Amniotic epithelial cell (primary cell): ENCODE results near the gene SCGB2B2.
"Not testable (repeated sequence)": the region's sequence is repeated elsewhere in the genome, so short reads cannot be mapped to it uniquely, and the experiment has no call there.

Experiments used
- DNase-seq: peaks from one replicate; pipeline ENCODE4 v3.0.0-alpha.2; 2010; ENCODE audit warnings: low read depth

SCGB2B2 gene

DNA sequence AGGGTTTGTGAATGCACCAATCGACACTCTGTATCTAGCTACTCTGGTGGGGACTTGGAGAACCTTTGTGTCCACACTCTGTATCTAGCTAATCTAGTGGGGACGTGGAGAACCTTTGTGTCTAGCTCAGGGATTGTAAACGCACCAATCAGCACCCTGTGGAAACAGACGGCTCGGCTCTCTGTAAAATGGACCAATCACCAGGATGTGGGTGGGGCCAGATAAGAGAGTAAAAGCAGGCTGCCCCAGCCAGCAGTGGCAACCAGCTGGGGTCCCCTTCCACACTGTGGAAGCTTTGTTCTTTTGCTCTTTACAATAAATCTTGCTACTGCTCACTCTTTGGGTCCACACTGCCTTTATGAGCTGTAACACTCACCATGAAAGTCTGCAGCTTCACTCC lies 8.3 kb downstream of the SCGB2B2 start:
- DNase-seq: not testable (repeated sequence)

DNA sequence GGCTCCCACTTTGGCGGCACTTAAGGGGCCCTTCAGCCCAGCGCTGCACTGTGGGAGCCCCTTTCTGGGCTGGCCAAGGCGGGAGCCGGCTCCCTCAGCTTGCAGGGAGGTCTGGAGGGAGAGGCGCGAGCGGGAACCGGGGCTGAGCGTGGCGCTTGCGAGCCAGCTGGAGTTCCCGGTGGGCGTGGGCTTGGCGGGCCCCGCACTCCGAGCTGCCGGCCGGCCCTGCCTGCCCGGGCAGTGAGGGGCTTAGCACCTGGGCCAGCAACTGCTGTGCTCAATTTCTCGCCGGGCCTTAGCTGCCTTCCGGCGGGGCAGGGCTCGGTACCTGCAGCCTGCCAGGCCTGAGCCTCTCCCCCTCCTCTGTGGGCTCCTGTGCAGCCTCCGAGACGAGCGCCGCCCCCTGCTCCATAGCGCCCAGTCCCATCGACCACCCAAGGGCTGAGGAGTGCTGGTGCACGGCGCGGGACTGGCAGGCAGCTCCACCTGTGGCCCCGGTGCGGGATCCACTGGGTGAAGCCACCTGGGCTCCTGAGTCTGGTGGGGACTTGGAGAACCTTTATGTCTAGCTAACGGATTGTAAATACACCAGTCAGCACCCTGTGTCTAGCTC lies 8.8 kb downstream of the SCGB2B2 start:
- not testable (repeated sequence) for DNase-seq

DNA sequence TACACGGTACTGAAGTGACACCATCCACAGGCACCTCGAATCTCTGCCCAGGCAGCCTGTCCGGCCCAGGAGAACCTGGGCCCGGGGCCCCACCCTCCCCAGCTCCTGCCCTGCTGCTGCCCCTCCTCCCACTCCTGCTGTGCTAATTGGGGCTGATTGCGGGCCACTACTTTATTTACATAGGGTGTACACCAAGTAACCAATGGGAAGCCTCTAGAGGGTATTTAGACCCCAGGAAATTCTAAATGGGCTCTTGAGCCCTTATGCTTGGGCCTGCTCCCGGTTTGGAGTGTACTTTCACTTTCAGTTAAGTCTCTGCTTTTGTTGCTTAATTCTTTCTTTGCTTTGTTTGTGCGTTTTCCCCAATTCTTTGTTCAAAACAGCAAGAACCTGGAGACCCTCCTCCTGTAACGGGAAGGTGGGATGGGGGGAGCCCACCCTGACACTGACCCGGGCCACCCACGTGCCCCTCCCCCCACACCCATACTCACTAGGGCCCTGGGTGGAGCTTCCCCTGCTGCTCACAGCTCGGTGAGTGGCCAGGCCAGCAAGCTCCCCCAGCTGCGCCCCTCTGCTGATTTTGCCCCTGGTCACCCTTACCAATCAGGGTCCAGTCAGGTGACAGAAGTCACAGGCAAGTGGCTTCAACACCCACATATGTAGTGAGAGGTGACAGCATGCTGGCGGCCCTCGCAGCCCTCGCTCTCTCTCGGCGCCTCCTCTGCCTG lies 9.4 kb downstream of the SCGB2B2 start:
- peak; percentile 16 for DNase-seq

DNA sequence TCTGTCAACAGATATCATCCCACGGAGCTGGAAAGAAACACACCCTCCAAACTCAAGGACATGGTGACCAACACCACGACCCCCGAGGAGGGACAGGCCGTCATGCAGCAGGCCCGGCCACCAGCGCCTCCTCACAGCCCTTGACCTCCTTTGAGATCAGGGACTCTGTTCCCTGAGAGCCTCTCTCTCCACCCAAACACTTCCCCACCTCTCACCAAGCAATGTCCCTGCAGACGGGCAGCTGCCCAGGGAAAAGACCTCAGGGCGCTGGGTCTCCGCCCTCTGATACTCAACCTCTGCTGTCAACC lies 10.0 kb downstream of the SCGB2B2 start:
- no peak for DNase-seq

DNA sequence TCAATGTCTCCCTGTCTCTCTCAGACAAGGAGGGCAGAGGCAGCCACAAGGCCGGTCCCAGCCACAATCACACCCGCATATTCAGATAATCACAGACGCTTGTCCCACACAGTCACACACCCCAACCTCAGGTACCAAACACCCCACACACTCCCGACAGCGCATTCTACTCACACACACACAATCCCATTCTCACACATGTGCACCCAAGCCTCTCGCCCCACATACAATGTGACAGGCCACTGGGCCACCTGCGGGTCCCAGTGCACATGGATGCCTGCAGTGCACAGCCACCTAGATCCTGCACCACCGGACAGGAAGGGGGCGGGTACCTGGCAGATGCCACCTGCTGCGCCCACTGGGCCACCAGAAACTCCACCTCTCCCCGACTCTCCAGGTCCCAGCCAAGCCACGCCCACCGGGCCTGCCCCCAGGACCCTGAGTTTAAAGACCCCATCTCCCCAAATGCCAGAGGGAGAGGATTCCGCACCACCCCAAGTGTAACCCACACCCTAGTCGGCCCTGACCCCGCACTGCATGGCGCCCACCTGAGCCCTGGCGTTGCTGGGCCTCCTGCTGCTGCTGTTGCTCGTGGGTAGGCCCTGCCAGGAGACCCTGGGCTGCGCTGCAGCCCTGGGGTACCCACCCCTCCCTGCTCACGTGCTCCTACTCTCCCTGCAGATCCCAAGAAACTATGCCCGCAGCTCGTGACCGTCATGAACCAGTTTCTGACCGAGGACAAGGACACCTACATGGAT lies 10.6 kb downstream of the SCGB2B2 start:
- no peak for DNase-seq

DNA sequence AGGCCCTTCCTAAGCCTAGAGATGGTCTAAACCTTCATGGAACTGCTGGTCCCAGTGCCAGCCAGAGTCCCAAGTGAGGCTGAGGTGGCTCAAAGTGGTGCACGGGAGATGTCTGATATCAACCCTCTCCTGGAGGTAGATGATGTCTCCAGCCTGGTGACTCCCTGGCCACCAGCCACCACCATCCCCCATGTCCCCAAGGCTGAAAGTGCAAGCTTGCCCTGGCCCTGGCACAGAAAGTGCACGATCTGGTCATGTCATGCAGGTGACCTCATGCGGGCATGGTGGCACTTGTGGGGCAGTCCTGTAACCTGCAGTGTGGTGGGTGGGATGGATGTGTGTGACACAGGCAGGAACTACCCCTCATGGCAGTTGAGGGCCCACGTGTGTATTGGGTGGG lies 11.7 kb downstream of the SCGB2B2 start:
- not testable (repeated sequence) for DNase-seq

DNA sequence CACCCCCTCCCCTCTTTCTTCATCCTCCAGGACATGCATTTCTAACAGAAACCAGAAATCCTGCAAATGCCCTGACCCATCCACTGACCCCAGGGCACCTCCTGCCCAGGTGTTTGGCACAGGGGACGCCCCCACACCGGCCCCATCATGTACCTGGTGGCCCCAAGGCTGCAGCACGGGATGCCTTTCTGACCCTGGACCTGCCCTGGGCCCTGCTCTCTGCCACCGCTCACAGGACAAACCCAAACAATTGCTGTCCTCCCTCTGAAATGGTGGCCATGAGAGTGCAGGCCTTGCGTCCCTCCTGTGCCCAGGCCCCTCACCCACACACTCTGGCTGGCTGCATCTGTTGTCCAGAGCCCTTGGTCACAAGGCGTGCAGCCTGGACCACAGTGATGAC lies 12.1 kb downstream of the SCGB2B2 start:
- DNase-seq: no peak

DNA sequence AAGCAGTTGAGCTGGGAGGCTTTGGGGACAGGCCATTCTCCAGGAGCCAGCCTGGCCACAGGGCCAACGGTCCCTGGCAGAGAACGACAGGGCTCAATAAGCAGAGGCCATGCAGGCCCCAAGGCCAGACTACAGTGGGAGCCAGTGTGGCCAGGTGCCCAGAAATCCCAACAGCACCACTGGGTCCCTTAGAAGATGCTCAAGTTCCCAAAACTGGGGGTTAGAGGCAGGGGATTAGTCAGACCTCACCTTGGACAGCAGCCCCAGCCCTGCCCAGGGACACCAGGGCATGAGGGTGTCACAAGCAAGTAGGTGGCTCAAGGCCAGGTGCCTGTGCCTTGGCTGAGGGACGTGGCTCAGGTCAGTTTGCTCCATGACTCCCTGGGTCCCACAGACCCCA lies 12.8 kb downstream of the SCGB2B2 start:
- DNase-seq: no peak

DNA sequence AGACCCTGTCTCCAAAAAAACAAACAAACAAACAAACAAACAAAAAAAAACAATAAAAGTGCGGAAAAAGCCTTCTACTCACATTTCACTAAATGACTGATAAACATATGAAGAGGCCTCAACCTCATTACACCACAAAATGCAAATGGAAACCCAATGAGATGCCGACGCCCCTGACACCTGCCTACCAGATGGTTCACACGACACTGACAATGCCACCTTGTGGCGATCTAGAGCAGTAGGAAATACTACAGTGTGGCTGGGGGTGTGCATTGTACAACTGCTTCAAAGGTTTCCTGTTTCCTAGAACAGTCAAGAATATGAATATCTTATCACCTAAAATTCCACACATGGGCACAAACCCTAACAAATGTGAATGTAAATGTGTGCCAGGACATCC lies 14.0 kb downstream of the SCGB2B2 start:
- DNase-seq: no peak

DNA sequence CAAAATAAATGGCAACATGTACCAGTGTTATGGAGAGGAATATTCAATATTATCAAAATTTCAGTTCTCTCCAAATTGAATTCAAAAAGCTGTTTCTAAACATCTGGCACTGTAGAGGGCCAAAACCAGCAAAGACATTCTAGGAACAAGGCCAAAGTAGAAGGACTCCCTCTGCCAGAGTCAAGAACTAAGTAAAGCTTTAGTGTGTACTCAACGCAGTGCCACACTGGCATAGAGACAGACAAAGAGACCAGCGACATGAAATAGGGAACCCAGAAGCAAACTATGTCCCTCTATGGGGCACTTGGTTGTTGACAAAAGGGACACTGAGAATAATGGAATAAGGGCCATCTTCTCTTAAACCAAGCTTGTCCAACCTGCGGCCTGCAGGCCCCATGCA lies 15.6 kb downstream of the SCGB2B2 start:
- DNase-seq: no peak

DNA sequence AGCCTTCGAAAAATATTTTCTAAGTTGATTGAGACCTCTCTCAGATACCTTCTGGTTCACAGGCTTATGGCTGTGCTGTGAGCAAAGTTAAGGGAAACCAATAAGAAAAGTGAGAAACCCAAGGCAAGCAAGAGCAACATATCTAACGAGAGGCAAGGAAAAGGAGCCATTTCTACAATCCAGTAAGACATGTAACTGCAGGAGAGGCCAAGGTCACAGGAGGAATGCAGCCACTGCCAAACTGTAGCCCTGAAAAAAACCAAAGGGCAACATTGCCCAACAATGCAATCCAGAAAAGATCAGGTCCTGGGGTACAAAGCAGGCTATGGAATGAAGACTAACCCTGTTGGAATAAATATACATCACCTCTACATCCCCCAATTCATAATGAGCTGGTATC lies 21.3 kb downstream of the SCGB2B2 start:
- DNase-seq: no peak

DNA sequence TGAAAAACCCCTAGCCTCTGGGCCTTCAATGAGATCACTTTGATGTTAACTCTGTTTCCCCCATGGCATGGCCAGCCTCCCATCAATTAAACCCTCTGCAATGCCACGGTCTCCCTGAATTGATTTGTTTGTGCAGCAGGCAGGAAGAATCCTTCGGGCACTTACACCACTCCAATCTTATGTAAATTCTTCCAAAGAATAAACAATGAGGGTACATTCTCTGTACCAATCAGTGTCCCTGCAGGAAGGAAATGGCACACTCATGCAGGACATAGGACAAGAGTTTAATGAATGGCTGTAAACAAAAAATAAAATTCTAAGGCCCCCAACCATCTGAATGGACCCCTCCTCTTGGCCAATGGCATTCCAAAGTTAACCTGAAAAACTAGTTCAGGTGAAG lies 22.2 kb downstream of the SCGB2B2 start:
- DNase-seq: no peak

DNA sequence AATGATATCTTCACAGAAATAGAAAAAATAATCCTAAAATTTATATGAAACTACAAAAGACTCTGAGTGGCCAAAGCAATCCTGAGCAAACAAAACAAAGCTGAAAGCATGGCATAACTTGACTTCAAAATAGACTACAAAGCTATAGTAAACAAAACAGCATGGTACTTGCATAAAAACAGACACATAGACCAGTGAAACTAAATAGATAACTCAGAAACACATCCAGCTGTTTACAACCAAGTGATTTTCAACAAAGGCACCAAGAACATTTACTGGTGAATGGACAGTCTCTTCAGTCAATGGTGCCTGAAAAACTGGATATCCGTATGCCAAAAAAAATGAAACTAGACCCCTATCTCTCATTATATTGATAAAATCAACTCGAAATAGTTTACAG lies 25.2 kb downstream of the SCGB2B2 start:
- DNase-seq: no peak

DNA sequence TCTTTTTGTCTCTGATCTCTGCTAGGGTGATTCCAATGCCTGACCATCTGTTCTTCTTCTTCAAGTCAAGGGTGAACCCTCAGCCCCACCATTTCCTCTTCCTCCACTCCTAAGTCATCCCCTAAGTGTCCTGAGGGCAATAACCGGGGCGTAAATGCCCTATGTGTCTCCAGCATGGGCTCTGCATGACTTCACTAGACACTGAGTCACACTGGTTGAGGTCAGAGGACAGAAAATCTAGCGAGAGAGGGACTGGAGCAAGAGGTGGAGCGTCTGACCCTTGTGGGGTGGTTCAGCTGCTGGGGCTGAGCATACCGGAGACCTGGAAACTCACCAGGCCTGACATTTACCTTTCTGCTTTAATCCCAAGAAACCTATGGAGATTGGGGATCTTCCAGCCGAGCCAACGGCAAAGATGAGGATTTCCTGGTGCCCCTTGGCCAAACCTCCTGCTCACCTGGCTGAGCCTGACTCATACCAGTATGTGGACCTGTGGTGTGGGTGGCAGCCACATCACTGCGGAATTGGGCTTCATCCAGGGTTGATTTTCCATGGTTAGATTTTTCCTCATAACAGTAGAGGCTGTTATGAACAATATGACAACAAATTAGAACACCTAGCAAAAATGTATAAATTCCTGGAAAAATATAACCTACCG lies 26.9 kb downstream of the SCGB2B2 start:
- no peak for DNase-seq

DNA sequence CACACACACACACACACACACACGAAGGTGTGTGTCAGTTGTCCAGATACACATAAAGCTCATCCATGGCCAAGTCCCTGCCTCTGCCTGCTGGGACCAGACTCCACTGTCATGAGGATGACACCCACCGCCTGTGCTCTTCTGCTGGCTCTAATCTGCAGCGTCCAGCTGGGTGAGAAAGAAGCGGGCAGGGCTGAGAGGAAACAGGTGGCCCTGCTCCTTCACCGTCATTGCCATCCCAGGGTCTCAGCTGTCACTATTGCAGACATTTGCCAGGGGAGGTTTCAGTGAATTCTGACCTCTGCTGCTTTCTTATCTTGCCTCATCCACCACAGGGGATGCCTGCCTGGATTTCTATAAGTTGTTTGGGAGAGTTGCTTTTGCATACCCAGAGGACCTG lies 31.4 kb downstream of the SCGB2B2 start:
- no peak for DNase-seq

DNA sequence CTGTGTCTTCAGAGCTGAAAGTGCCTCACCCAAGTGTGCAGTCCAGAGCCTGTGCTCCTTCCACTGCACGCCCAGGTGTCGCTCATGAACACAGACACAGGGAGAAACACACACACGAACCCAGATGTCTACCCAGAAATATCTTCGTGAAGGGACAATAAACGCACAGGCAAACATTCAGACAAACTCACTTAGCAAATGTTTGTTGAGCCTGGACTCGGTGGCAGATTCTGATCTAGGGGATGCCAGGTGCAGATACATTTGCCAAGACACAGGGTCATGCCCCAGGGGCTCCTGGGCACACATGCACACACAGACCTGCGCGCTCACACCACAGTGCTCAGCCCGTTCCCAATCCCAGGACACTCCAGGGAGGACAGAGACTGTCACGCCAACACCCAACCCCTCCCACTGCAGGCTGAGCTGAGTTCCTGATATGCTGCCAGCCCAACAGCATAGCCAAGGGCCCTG lies 31.9 kb downstream of the SCGB2B2 start:
- no peak for DNase-seq

DNA sequence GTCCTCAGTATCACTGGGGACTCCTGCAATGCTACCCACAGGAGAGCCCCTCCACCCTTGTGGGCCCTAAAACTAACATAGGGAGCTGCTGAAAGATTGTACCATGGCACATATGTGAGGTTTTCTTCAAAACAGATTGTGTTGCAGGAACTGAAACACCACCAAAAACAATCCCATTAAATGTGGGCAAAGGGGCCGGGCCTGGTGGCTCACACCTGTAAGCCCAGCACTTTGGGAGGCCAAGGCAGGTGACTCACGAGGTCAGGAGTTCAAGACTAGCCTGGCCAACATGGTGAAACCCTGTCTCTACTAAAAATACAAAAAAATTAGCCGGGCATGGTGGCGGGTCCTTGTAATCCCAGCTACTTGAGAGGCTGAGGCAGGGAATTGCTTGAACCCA lies 34.7 kb downstream of the SCGB2B2 start:
- DNase-seq: no peak

DNA sequence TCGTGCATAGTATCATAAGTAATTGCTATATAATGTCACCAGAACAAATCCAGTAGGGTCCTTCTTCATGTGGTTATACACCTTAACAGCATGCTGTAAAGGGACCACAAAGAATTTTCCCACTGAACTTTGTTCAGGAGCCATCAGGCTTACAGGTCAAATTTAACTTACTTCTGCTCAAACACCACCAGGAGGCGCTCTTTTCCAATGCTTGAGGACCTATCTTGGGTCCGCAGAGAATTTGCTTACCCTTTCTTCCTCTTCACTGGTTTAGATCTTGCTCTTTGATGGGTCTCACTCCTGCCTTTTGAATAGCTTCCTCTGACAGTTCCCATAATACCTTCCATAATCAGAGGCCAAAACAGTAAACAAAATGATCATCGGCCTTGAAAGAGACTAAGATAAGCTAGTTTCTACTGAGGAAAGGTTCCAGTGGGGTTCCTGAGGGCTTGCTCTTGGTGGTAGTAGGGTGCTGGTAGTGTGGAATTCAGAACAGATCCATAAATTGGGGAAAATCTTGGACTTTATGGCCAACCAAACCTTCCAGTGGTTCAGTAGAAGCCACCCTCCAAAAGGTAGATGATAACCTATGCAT lies 37.4 kb downstream of the SCGB2B2 start:
- peak; percentile 50 for DNase-seq

DNA sequence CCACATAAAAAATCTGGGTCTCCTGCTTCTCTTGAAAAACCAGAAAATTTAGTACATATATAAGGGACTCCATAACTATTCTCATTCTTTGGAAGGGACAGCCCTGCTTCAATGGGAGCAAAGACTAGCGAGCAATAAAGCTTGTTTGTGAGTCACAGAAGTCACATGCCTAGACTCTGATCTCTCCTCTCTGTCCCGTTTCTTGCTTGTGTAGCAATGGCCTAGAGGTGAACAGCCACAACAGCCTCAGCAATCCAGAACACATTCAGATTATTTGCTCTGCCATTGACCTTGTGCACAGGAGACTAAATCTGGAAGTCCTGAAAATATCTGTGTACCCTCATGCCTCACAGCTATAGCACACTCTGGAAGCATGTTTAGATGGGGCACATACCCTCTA lies 43.2 kb downstream of the SCGB2B2 start:
- DNase-seq: no peak
